GM12872 (cell line): ENCODE measurements around the gene COL5A1.

ENCODE experiments used
- CTCF ChIP-seq: IDR thresholded peaks from 3 replicates; pipeline ENCODE4 v1.5.1; 2011; ENCODE audit warnings: low read depth, mild to moderate bottlenecking, low read length, moderate library complexity; ENCODE audit not compliant: insufficient read depth

COL5A1 gene

DNA sequence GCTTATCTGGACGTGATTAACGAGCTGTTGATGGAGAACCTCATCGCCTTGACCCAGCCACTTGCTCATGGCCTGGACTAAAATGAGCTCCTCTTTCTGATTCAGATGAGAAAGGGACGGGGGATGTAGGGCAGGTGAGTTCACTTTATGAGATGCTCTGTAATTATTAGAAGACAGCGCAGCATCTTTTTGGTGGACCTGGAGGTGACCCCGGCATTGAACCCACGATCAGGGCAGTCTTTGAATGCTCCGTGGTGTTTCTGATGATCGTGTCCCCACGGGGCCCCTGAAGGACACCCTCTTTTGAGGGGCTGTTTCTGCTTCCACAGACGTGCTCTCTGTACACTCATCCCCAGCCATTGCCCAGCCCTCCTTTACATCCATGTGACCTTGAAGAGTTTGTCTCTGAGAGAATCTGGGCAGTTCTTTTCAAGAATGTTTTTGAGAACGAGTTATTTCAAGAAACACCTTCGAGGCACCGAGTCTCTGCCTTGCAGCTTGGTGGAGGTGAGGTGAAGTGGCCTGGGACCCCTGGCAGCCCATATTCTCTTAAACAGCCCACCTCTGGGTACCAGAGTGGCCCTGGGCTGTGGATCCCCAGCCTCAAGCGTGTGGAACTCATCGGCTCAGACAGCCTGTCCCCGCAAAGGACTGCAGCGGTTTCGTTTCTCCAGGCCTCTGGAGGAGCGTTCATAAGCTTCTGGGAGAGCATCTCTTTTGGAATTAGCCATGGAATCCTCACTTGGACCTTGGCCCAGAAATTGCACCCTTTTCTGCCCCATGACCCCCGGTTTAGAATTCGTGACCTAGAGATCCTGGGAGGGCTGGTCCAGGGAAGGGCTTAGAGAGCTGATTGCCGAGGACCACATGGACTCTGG, 50.3 kb downstream of the COL5A1 start:
- no peak for TF ChIP-seq CTCF

DNA sequence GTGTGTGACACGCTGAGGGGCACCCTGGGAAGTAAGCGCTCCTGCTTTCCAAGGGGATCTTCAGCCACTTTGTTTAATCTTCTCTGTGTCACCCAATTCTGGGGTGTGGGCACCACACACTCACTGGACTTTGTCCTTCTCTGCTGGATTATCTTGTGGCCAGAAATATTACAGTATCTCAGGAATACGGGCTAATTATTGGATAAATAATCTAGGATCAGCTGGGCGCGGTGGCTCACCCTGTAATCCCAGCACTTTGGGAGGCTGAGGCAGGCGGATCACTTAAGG, 50.9 kb downstream of the COL5A1 start:
- no peak for TF ChIP-seq CTCF

GRCh38 chr9:134693011-134693410, 51.4 kb downstream of the COL5A1 start:
- no peak for TF ChIP-seq CTCF

- no peak for TF ChIP-seq CTCF
Observed at GRCh38 chr9:134693641-134694367, 52.2 kb downstream of the COL5A1 start.

- no peak for TF ChIP-seq CTCF
Observed at GRCh38 chr9:134694368-134694665, 52.7 kb downstream of the COL5A1 start.

DNA sequence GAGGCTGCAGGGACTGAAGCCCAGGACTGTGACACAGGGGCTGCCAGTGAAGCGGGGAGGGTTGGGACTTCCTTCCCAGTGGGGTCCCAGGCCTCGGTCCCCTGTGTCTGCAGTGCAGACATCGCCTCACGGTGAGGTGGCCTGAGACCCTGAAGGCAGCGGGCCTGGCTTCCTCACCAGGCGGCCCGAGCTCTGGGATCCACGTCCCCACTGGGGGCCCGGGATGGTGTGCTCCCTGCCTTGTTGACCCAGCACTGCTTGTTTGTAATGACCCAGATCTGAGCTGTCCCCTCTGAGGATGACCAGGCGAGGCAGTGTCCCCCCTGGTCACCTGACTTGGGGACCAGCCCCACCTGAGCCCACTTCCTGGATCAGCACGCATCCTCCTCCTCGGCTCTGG, 53.1 kb downstream of the COL5A1 start:
- no peak for TF ChIP-seq CTCF

GRCh38 chr9:134695144-134695543, 53.5 kb downstream of the COL5A1 start:
- no peak for TF ChIP-seq CTCF
